ENCODE measurements around the gene GADD45A. TPM values are rescaled to one million over a fixed set of nuclear protein-coding genes. Genes with fewer than 3 reads are reported as not detected.

GADD45A gene
- total RNA-seq, 1 donor from 2014 or later: 143 TPM

DNA sequence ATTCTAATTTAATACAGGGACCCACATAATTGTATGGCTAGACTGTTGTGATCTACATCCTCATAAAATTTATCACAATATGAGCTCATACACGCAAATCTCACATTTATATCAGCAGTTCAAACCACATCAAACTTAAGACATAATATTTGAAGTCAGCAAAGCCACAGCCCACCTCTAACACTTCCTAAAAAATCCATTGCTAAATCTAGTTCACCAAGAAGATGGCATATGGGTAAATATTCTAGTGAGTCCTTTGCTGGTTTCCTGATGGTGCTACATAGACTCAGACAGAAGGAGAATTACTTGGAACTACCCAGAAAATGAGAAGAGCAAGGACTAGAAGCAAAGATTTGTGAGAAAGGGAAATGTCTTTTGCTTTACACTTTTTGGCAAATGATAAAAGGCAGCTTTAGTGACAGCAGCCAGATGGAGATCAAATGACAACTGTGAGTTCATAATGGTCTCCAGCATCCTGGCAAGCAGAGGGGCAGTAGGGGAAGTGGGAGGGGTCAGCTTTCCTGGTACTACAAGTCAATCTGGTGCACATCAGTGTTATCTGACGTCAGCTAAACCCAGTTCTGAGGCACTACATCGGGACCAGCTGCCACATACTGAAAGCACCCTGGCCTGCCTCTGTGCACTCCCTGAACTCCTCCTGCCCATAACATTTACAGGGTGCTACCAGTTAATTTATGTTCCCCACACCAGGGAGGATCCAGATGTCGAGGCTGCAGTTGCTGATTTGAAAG, 10.6 kb upstream of the GADD45A start:
- DNase-seq: peak; percentile 54
- H3K4me3 Mint-ChIP-seq (ENCODE audit: unreplicated experiment): peak overlapping the region; percentile 16
- no peaks in the 10 kb centered on the region for H3K27me3 Mint-ChIP-seq (ENCODE audit: unreplicated experiment)
- H3K27ac Mint-ChIP-seq (ENCODE audit: unreplicated experiment): peak overlapping the region; percentile 98
- H3K36me3 Mint-ChIP-seq (ENCODE audit: unreplicated experiment): no peaks in the 10 kb centered on the region
- TF ChIP-seq CTCF (IDR thresholded peaks at IDR 0.05; ENCODE audit: partially characterized antibody, unreplicated experiment): no peak
- peaks cover 34% of the 10 kb centered on the region for H3K4me1 Mint-ChIP-seq (ENCODE audit: low read depth, unreplicated experiment)
- H3K9me3 Mint-ChIP-seq (ENCODE audit: unreplicated experiment): no peaks in the 10 kb centered on the region

GRCh38 chr1:67675800-67676199, 9.2 kb upstream of the GADD45A start:
- DNase-seq: no peak
- H3K4me3 Mint-ChIP-seq (ENCODE audit: unreplicated experiment): peak overlapping the region; percentile 53
- H3K36me3 Mint-ChIP-seq (ENCODE audit: unreplicated experiment): no peaks in the 10 kb centered on the region
- no peaks in the 10 kb centered on the region for H3K27me3 Mint-ChIP-seq (ENCODE audit: unreplicated experiment)
- H3K9me3 Mint-ChIP-seq (ENCODE audit: unreplicated experiment): no peaks in the 10 kb centered on the region
- H3K27ac Mint-ChIP-seq (ENCODE audit: unreplicated experiment): peak overlapping the region; percentile 98
- peaks cover 34% of the 10 kb centered on the region for H3K4me1 Mint-ChIP-seq (ENCODE audit: low read depth, unreplicated experiment)
- TF ChIP-seq CTCF (IDR thresholded peaks at IDR 0.05; ENCODE audit: partially characterized antibody, unreplicated experiment): no peak

DNA sequence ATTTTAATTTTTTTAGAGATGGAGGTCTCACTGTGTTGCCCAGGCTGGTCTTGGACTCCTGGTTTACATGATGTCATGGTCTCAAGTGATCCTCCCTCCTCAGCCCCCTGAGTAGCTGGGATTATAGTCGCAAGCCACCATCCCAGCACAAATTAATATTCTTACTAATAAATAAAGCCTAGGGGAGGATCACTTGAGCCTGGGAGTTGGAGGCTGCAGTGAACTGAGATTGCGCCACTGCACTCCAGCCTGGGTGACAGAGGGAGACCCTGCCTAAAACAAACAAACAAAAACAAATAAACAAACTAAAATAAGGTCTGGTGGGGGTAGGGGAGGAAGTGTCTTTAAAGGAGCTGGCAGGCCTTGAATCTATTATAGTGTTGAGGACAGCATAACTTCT, 8.7 kb upstream of the GADD45A start:
- Mint-ChIP-seq H3K27ac (ENCODE audit: unreplicated experiment) (peak overlapping the region; percentile 89), H3K36me3 (ENCODE audit: unreplicated experiment) (no peaks in the 10 kb centered on the region), H3K4me3 (ENCODE audit: unreplicated experiment) (peak overlapping the region; percentile 21), H3K4me1 (ENCODE audit: low read depth, unreplicated experiment) (peaks cover 34% of the 10 kb centered on the region), H3K27me3 (ENCODE audit: unreplicated experiment) (no peaks in the 10 kb centered on the region), H3K9me3 (ENCODE audit: unreplicated experiment) (no peaks in the 10 kb centered on the region)
- no peak for DNase-seq
- no peak for TF ChIP-seq CTCF (IDR thresholded peaks at IDR 0.05; ENCODE audit: partially characterized antibody, unreplicated experiment)

- no peak for TF ChIP-seq CTCF (IDR thresholded peaks at IDR 0.05; ENCODE audit: partially characterized antibody, unreplicated experiment)
- no peak for DNase-seq
- H3K9me3 Mint-ChIP-seq (ENCODE audit: unreplicated experiment): no peaks in the 10 kb centered on the region
- H3K27ac Mint-ChIP-seq (ENCODE audit: unreplicated experiment): peak overlapping the region; percentile 89
- no peaks in the 10 kb centered on the region for H3K27me3 Mint-ChIP-seq (ENCODE audit: unreplicated experiment)
- peaks cover 34% of the 10 kb centered on the region for H3K4me1 Mint-ChIP-seq (ENCODE audit: low read depth, unreplicated experiment)
- no peaks in the 10 kb centered on the region for H3K36me3 Mint-ChIP-seq (ENCODE audit: unreplicated experiment)
- no peak overlapping the region for H3K4me3 Mint-ChIP-seq (ENCODE audit: unreplicated experiment)
Observed at GRCh38 chr1:67676946-67677345, 8.1 kb upstream of the GADD45A start.

GRCh38 chr1:67677408-67677807, 7.6 kb upstream of the GADD45A start:
- DNase-seq: no peak
- Mint-ChIP-seq H3K27ac (ENCODE audit: unreplicated experiment) (peak overlapping the region; percentile 52), H3K27me3 (ENCODE audit: unreplicated experiment) (no peaks in the 10 kb centered on the region), H3K4me3 (ENCODE audit: unreplicated experiment) (no peak overlapping the region), H3K4me1 (ENCODE audit: low read depth, unreplicated experiment) (peaks cover 34% of the 10 kb centered on the region), H3K36me3 (ENCODE audit: unreplicated experiment) (no peaks in the 10 kb centered on the region), H3K9me3 (ENCODE audit: unreplicated experiment) (no peaks in the 10 kb centered on the region)
- TF ChIP-seq CTCF (IDR thresholded peaks at IDR 0.05; ENCODE audit: partially characterized antibody, unreplicated experiment): no peak

Data from glutamatergic neuron (in vitro differentiated cells).